Activated CD4-positive, alpha-beta T cell treated with anti-CD3 and anti-CD28 coated beads for 48 hours (primary cell): ENCODE measurements around the gene BEND6.
"Not testable (repeated sequence)": the region's sequence is repeated elsewhere in the genome, so short reads cannot be mapped to it uniquely, and the experiment has no call there.

ENCODE experiments used
- DNase-seq: peaks from one replicate; pipeline ENCODE4 v3.0.0-alpha.2; 2020

Gene BEND6

GRCh38 chr6:56986611-56987010, 31.7 kb downstream of the BEND6 start:
- no peak for DNase-seq

- no peak for DNase-seq
Observed at GRCh38 chr6:56988145-56988544, 33.2 kb downstream of the BEND6 start.

DNA sequence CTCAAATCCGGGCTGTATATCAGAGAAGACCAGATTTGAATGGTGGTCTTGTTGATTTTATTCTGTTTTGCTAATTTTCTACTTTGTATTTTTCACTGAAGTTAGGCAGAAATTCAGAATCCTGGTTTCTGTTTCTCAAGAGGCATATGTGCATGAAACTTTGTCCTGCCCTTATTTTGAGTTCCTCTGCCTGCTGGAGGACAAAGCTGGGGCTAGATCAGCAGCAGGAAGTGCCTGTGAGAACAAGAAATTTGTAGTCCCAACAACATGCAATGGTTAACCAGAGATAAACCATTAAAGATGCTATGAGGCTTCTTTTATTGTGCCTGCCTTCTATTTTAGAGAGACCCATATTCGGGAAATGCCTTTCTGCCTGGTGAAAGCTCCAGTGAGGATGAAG, 37.1 kb downstream of the BEND6 start:
- no peak for DNase-seq

- no peak for DNase-seq
Observed at GRCh38 chr6:56992703-56993102, 37.8 kb downstream of the BEND6 start.

DNA sequence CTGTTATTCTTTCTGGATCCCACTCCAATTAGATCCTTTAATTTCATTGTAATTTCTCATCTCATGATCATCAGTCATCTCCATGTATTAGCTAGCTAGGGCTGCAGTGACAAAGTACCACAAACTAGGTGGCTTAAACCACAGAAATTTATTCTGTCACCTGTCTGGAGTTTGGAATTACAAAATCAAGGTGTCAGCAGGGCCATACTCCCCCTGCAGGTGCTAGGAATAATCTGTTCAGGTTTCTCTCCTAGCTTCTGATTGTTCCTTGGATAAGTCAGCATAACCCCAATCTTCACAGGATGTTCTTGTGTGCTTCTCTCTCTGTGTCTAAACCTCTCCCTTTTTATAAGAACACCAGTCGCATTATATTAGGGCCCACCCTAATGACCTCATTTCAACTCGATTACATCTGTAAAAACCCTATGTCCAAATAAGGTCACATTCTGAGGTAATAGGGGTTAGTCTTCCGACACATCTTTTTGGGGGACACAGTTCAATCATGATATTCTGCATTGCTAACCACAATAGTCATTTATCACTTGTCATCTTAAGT, 40.5 kb downstream of the BEND6 start:
- DNase-seq, result no peak

DNA sequence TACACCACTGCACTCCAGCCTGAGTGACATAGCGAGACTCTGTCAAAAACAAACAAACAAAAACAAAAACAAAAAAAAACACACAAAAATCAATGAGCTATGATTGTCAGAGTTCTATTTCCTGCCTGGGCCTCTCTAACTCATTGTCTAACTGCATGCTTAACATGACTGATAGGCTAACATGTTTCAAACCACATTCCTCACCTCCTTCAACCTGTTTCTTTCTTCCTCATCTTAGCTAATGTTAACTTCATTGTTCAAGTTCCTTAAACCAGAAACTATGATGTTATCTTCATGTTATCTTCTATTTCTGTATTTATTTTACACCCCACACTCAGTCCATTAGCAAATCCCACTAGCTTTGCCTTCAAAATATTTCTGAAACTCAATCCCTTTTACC, 41.5 kb downstream of the BEND6 start:
- no peak for DNase-seq

GRCh38 chr6:56999049-56999448, 44.1 kb downstream of the BEND6 start:
- no peak for DNase-seq

GRCh38 chr6:56999748-57000147, 44.8 kb downstream of the BEND6 start:
- not testable (repeated sequence) for DNase-seq

GRCh38 chr6:57002197-57002596, 47.3 kb downstream of the BEND6 start:
- DNase-seq, result no peak

DNA sequence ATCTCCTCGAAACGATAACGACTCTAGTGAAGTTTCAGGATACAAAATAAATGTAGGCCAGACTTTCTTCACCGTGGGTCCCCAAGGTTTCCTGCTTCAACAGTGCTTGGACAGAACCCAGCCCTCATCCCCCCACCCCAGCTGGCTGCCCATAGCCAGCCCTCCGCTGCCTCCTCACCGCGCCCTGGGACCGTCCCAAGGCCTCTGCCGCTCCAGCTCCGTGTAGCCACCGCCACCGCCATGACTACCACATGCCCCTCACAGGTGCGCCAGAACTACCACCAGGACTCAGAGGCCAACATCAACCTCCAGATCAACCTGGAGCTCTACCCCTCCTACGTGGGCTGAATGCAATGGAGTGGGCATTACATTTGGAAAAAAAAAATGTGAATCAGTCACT, 49.4 kb downstream of the BEND6 start:
- DNase-seq, result no peak

DNA sequence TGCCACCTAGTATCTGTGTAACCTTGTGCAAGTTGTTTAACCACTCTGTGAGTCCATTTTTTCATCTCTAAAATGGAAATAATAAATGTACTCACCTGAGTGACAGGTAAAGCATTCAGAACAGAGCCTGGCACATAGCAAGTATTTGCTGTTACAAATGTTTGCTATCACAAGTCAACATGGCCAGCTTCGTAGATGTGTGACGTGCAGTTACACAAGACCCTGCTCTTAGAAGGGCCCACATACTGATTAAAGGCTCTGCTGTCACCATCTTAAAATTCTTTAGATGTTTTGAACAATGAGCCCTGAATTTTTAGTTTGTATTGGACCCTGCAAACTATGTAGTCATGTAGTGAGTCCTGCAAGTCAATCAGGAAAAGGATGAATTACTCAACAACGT, 51.2 kb downstream of the BEND6 start:
- no peak for DNase-seq

DNA sequence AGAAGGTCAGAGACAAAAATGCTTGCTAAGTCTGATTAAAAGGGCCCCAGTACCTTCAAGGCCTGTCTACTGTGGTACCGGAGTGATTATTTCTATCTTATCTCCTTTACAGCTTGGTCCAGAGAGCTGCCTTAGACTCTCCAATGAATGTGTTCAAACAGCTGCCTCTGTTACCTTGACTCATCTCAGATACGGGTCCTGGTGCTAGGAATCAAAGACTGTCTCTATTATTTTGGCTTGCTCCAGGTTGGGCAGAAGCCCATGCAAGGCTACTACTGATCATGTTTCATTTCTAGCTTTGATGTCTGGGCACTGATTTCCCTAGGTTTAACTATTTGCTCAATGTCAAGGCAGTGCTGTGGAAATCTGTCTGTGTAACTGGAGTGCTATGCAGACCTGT, 53.2 kb downstream of the BEND6 start:
- not testable (repeated sequence) for DNase-seq

GRCh38 chr6:57013521-57013926, 58.6 kb downstream of the BEND6 start:
- no peak for DNase-seq

GRCh38 chr6:57017069-57017468, 62.2 kb downstream of the BEND6 start:
- DNase-seq, result no peak

DNA sequence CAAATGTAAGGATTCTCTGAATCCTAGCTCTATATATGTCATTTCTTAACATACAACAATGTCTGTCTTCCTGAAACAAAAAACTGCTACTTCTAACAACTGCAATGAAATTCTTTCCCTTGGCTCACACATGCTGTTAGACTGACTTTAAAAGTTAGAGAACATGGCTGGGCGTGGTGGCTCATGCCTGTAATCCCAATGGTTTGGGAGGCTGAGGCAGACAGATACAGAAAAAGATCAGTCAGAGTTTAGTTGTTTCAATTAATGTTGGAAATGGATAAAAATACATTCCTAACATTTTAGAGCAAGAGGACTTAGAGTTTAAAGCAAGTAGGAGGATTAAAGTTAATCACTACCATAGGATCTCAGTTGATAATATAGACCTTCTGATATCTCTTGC, 62.9 kb downstream of the BEND6 start:
- DNase-seq, result no peak

DNA sequence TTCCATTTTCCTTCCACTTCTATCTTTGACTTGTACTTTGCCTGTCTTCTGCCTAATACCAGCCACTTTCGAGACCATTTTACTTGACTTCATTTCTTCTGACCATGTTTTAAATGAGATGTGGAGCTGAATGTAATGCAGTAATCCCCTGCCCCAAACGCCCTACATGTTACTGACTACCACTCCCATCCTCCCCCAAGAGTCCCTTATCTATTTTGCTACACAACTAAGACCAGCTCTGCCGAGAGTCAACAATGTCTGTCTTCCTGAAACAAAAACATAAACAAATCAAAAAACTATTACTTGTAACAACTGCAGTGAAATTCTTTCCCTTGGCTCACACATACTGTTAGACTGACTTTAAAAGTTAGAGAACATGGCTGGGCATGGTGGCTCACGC, 64.5 kb downstream of the BEND6 start:
- no peak for DNase-seq

DNA sequence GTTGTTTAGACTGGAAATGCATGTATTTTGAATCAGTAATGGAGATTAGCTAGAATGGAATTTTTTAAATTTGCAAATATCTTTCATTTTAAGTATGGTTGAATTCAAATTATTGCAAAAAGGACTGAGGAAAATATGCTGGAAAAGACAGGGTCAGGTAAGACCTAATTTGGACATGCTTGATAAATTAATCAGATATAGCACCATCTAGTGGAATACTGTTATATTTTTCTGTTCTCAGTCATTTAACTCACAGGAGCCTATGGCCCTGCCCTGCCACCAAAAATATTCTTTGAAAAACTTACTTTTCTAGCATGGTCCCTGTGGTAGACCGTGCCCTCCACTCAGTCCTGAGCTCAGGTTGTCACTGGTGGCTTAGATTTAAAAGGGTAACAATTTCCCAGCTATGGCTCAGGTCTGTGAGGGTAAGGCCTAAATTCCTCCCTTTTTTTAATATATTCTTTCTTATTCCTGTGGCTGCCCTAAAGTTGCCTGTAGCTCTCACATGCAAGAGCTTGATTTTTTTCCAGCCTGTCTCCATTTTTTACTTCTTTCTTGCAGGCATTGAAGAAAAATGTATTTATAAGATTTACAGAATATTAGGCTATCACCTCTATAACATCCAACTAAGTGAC, 66.3 kb downstream of the BEND6 start:
- DNase-seq, result no peak

DNA sequence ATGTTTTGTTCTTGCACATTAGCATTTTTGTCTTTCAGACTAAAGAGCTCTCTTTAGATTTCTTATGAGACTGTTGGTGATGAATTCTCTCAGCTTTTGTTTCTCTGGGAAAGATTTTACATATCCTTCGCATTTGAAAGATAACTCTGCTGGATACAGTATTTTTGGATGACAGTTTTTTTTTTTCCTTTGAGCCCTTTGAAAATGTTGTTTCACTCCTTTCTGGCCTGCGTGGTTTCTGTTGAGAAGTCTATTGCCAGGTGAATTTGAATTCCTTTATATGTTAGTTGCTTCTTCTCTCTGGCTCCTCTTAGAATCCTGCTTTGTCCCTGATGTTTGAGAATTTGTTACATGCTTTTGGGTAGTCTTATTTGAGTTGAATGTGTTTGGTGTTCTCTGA, 69.4 kb downstream of the BEND6 start:
- DNase-seq, result no peak

DNA sequence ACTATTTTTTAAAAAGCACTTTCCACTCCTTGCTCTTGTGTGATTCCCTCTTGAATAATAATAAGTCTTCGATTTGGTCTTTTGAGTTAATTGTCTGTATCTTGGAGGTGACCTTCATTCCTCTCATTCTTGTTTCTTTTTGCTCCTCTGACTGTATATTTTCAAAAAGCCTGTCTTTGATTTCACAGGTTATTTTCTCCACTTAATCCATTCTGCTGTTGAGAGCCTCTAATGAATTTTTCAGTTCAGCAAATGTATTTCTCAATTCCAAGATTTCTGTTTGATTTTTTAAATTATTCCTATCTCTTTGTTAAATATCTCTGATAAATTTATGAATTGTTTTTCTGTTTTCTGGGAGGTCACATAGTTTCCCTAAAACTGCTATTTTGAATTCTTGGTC, 69.9 kb downstream of the BEND6 start:
- DNase-seq, result no peak

DNA sequence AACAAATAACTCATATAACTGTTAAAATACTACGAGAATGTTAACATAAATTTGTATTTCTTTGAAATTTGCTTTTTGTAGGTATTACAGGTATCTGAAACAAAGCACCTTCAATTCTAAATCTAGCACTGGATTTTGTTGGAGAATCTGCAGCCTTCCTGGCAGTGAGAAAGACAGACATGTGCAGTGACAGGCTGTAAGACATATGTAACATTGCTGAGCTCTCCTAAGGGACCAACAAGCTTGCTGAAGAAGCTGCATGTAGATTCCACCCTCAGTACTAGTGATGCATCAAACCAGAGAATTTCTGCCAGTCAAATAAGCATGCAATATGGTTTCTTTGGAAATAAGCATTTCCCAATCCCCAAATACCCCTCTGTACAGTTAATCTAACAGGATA, 71.1 kb downstream of the BEND6 start:
- no peak for DNase-seq

GRCh38 chr6:57027301-57027700, 72.4 kb downstream of the BEND6 start:
- DNase-seq, result no peak

GRCh38 chr6:57029213-57029612, 74.3 kb downstream of the BEND6 start:
- no peak for DNase-seq

- DNase-seq, result no peak
Observed at GRCh38 chr6:57033228-57033627, 78.3 kb downstream of the BEND6 start.

DNA sequence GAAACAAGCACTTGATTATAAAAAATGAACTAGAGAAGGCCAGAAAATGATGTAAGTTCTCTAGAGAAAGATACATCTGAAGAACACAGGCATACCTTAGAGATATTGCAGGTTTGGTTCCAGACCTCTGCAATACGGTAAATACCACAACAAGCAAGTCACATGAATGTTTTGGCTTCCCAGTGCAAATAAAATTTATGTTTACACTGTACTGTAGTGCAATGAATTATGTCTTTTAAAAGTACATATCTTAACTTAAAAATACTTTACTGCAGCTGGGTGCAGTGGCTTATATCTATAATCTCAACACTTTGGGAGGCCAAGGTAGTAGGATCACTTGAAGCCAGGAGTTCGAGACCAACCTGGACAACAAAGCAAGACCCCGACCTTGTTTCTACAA, 80.6 kb downstream of the BEND6 start:
- DNase-seq, result no peak

- DNase-seq, result no peak
Observed at GRCh38 chr6:57038906-57039305, 84.0 kb downstream of the BEND6 start.
